ENCODE data around the gene SLC38A9.
"Not testable (repeated sequence)": the region's sequence is repeated elsewhere in the genome, so short reads cannot be mapped to it uniquely, and the experiment has no call there.

SLC38A9 gene

GRCh38 chr5:55613112-55613868 lies 98.8 kb downstream of the SLC38A9 start:
- FAIRE-seq, result no peak
- no peak for DNase-seq (ENCODE audit: low spot score)

- DNase-seq (ENCODE audit: low spot score), result no peak
- no peak for FAIRE-seq
These were observed 101.6 kb downstream of the SLC38A9 start for GRCh38 chr5:55610542-55610941.

- FAIRE-seq (no peak), DNase-seq (ENCODE audit: low spot score) (no peak)
These were observed 102.7 kb downstream of the SLC38A9 start for GRCh38 chr5:55609413-55609812.

GRCh38 chr5:55608595-55609349 lies 103.4 kb downstream of the SLC38A9 start:
- DNase-seq (ENCODE audit: low spot score) (no peak), FAIRE-seq (no peak)

- not testable (repeated sequence) for FAIRE-seq; DNase-seq (ENCODE audit: low spot score)
These were observed 104.8 kb downstream of the SLC38A9 start for GRCh38 chr5:55607309-55607708.

GRCh38 chr5:55604611-55605067 lies 107.5 kb downstream of the SLC38A9 start:
- no peak for DNase-seq (ENCODE audit: low spot score)
- FAIRE-seq, result no peak

- DNase-seq (ENCODE audit: low spot score), result no peak
- no peak for FAIRE-seq
These were observed 108.2 kb downstream of the SLC38A9 start for GRCh38 chr5:55603922-55604321.

- DNase-seq (ENCODE audit: low spot score) (no peak), FAIRE-seq (no peak)
These were observed 110.5 kb downstream of the SLC38A9 start for GRCh38 chr5:55601628-55602027.

- DNase-seq (ENCODE audit: low spot score) (no peak), FAIRE-seq (no peak)
These were observed 110.9 kb downstream of the SLC38A9 start for GRCh38 chr5:55601204-55601618.

GRCh38 chr5:55600497-55601203 lies 111.5 kb downstream of the SLC38A9 start:
- no peak for DNase-seq (ENCODE audit: low spot score)
- FAIRE-seq, result no peak

- no peak for DNase-seq (ENCODE audit: low spot score)
- no peak for FAIRE-seq
These were observed 112.0 kb downstream of the SLC38A9 start for GRCh38 chr5:55600086-55600485.

- FAIRE-seq, result no peak
- no peak for DNase-seq (ENCODE audit: low spot score)
These were observed 112.7 kb downstream of the SLC38A9 start for GRCh38 chr5:55599148-55600050.

- peak; percentile 35 for DNase-seq (ENCODE audit: low spot score)
- no peak for FAIRE-seq
These were observed 114.8 kb downstream of the SLC38A9 start for GRCh38 chr5:55597014-55597981.

- DNase-seq (ENCODE audit: low spot score), result no peak
These were observed 117.5 kb downstream of the SLC38A9 start for GRCh38 chr5:55594671-55595070.

GRCh38 chr5:55593115-55593472 lies 119.0 kb downstream of the SLC38A9 start:
- DNase-seq (ENCODE audit: low spot score) (no peak), FAIRE-seq (no peak)

More at GRCh38 chr5:55594671-55595070, 117.5 kb downstream of the SLC38A9 start:
- no peak for FAIRE-seq

GRCh38 chr5:55592388-55593114 lies 119.6 kb downstream of the SLC38A9 start:
- FAIRE-seq, result no peak
- DNase-seq (ENCODE audit: low spot score), result no peak

GRCh38 chr5:55591686-55592085 lies 120.4 kb downstream of the SLC38A9 start:
- FAIRE-seq (no peak), DNase-seq (ENCODE audit: low spot score) (no peak)

- DNase-seq (ENCODE audit: low spot score) (no peak), FAIRE-seq (no peak)
These were observed 126.9 kb downstream of the SLC38A9 start for GRCh38 chr5:55585206-55585610.

All from RCC 7860 (cell line).